Measurements from ENCODE around the gene CCNY.

DNA sequence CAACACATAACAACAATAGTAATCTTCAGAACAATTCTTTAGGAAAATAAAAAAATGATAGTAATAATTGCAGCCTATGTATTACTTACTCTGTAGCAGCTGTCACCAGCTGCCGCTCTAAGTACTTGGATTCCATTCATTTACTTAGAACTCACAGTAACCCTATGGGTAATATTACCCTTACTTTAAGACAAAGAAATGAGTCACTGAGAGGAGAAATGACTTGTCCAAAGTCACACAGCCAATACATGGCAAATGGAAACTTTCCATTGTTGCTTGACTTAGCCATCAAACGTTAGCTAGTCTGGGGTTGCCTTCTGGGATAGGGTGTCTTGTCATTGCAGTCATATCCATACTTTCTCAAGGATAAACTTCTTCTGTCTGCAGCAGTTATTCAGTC is 3.6 kb downstream of the CCNY start:
- no peak for TF ChIP-seq MAX (IDR thresholded peaks at IDR 0.05)
- TF ChIP-seq, protein P1, sequence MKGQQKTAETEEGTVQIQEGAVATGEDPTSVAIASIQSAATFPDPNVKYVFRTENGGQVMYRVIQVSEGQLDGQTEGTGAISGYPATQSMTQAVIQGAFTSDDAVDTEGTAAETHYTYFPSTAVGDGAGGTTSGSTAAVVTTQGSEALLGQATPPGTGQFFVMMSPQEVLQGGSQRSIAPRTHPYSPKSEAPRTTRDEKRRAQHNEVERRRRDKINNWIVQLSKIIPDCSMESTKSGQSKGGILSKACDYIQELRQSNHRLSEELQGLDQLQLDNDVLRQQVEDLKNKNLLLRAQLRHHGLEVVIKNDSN (IDR thresholded peaks at IDR 0.05) = no peak
- no peak for TF ChIP-seq FOXM1 (IDR thresholded peaks at IDR 0.05; ENCODE audit: borderline replicate concordance, low read depth)
- TF ChIP-seq NFIC (IDR thresholded peaks at IDR 0.05) = no peak
- TF ChIP-seq RAD21 (IDR thresholded peaks at IDR 0.05; ENCODE audit: low read depth) = no peak
- TF ChIP-seq CEBPB (IDR thresholded peaks at IDR 0.05) = no peak
- TF ChIP-seq EP300 (IDR thresholded peaks at IDR 0.05; ENCODE audit: borderline replicate concordance) = no peak
- TF ChIP-seq, protein P2, sequence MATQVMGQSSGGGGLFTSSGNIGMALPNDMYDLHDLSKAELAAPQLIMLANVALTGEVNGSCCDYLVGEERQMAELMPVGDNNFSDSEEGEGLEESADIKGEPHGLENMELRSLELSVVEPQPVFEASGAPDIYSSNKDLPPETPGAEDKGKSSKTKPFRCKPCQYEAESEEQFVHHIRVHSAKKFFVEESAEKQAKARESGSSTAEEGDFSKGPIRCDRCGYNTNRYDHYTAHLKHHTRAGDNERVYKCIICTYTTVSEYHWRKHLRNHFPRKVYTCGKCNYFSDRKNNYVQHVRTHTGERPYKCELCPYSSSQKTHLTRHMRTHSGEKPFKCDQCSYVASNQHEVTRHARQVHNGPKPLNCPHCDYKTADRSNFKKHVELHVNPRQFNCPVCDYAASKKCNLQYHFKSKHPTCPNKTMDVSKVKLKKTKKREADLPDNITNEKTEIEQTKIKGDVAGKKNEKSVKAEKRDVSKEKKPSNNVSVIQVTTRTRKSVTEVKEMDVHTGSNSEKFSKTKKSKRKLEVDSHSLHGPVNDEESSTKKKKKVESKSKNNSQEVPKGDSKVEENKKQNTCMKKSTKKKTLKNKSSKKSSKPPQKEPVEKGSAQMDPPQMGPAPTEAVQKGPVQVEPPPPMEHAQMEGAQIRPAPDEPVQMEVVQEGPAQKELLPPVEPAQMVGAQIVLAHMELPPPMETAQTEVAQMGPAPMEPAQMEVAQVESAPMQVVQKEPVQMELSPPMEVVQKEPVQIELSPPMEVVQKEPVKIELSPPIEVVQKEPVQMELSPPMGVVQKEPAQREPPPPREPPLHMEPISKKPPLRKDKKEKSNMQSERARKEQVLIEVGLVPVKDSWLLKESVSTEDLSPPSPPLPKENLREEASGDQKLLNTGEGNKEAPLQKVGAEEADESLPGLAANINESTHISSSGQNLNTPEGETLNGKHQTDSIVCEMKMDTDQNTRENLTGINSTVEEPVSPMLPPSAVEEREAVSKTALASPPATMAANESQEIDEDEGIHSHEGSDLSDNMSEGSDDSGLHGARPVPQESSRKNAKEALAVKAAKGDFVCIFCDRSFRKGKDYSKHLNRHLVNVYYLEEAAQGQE (IDR thresholded peaks at IDR 0.05; ENCODE audit: low read depth) = no peak
- TF ChIP-seq CREB1 (IDR thresholded peaks at IDR 0.05; ENCODE audit: low read depth) = no peak
- TF ChIP-seq TAF1 (IDR thresholded peaks at IDR 0.05; ENCODE audit: low read depth) = no peak
- TF ChIP-seq EGR1 (IDR thresholded peaks at IDR 0.05) = no peak
- no peak for TF ChIP-seq YY1 (IDR thresholded peaks at IDR 0.05; ENCODE audit: low read depth)
- no peak for TF ChIP-seq TEAD4 (IDR thresholded peaks at IDR 0.05)
- TF ChIP-seq TCF12 (IDR thresholded peaks at IDR 0.05; ENCODE audit: low read depth) = no peak

All from Ishikawa (cell line).